Measurements from ENCODE around the gene APCDD1L.

GRCh38 chr20:58471193-58472164 is 43.7 kb downstream of the APCDD1L start:
- TF ChIP-seq, protein P1, sequence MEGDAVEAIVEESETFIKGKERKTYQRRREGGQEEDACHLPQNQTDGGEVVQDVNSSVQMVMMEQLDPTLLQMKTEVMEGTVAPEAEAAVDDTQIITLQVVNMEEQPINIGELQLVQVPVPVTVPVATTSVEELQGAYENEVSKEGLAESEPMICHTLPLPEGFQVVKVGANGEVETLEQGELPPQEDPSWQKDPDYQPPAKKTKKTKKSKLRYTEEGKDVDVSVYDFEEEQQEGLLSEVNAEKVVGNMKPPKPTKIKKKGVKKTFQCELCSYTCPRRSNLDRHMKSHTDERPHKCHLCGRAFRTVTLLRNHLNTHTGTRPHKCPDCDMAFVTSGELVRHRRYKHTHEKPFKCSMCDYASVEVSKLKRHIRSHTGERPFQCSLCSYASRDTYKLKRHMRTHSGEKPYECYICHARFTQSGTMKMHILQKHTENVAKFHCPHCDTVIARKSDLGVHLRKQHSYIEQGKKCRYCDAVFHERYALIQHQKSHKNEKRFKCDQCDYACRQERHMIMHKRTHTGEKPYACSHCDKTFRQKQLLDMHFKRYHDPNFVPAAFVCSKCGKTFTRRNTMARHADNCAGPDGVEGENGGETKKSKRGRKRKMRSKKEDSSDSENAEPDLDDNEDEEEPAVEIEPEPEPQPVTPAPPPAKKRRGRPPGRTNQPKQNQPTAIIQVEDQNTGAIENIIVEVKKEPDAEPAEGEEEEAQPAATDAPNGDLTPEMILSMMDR (IDR thresholded peaks at IDR 0.05; ENCODE audit: insufficient read depth, low read depth, low read length), result no peak
- no peak for TF ChIP-seq EZH2 (IDR thresholded peaks at IDR 0.05; ENCODE audit: insufficient read depth, low read length)
